ENCODE results near the gene FXYD4. TPM values are rescaled to one million over a fixed set of nuclear protein-coding genes. Genes with fewer than 3 reads are reported as not detected.
A peak's percentile ranks its signal among the peaks of the same experiment; 100 is the strongest.

FXYD4 gene
- not detected for total RNA-seq
- not detected for total RNA-seq (2013)

- Mint-ChIP-seq H3K27me3 (ENCODE audit: low read depth in 2 of 2) (no peaks in the 10 kb centered on the region), H3K4me3 (no peak within 1 kb of the TSS), H3K27ac (no peak within 1 kb of the TSS), H3K4me1 (peaks cover 0 to 15% of the 10 kb centered on the region in 2 donors), H3K36me3 (no peaks in the 10 kb centered on the region), H3K9me3 (no peaks in the 10 kb centered on the region)
- TF ChIP-seq CTCF (IDR thresholded peaks at IDR 0.05), result no peak
- H3K4me3 ChIP-seq (ENCODE audit: low read length), result no peak within 1 kb of the TSS
- no peaks in the 10 kb centered on the region for H3K36me3 ChIP-seq (ENCODE audit: control insufficient read depth, insufficient read depth, low read length)
- no peak within 1 kb of the TSS for H3K27ac ChIP-seq (ENCODE audit: low read length)
- no peaks in the 10 kb centered on the region for H3K9me3 ChIP-seq (ENCODE audit: control insufficient read depth, insufficient read depth, low read length)
- intact Hi-C loops (cut with micrococcal nuclease), result no loop called here
- WGBS (ENCODE audit: insufficient coverage), result 89% methylated on average over 13 of the region's 13 CpGs
- H3K27me3 ChIP-seq (ENCODE audit: control insufficient read depth, insufficient read depth, low read length), result no peaks in the 10 kb centered on the region
- no peak for ATAC-seq
- no peak for DNase-seq
- H3K4me1 ChIP-seq (ENCODE audit: control insufficient read depth, insufficient read depth, low read length), result peaks cover 8% of the 10 kb centered on the region
Measured at GRCh38 chr10:43371418-43371817, at the start of gene FXYD4. Gene FXYD4 (plus strand): TSS chr10:43371636. CDS start chr10:43373747, 2,111 bp downstream.

- H3K27me3 Mint-ChIP-seq (ENCODE audit: low read depth in 2 of 2), result peaks cover 26 to 32% of the 10 kb centered on the region in 2 donors
- Histone ChIP-seq H3K4me3 (ENCODE audit: low read length) (no peak overlapping the region), H3K9me3 (ENCODE audit: control insufficient read depth, insufficient read depth, low read length) (no peaks in the 10 kb centered on the region), H3K4me1 (ENCODE audit: control insufficient read depth, insufficient read depth, low read length) (peaks cover 12% of the 10 kb centered on the region), H3K36me3 (ENCODE audit: control insufficient read depth, insufficient read depth, low read length) (no peaks in the 10 kb centered on the region), H3K27me3 (ENCODE audit: control insufficient read depth, insufficient read depth, low read length) (no peaks in the 10 kb centered on the region), H3K27ac (ENCODE audit: low read length) (no peak overlapping the region)
- H3K4me3 Mint-ChIP-seq, result peak overlapping the region; percentile 45
- H3K36me3 Mint-ChIP-seq, result no peaks in the 10 kb centered on the region
- peaks cover 12 to 14% of the 10 kb centered on the region in 2 donors for H3K4me1 Mint-ChIP-seq
- WGBS (ENCODE audit: insufficient coverage), result 48% methylated on average over 14 of the region's 14 CpGs
- H3K9me3 Mint-ChIP-seq, result no peaks in the 10 kb centered on the region
- DNase-seq (no peak), ATAC-seq (peak in 1 of 3 donors; percentile 9)
- intact Hi-C loops (cut with micrococcal nuclease), result no loop called here
- no peak for TF ChIP-seq CTCF (IDR thresholded peaks at IDR 0.05)
- peak overlapping the region; percentile 31 to 70 for H3K27ac Mint-ChIP-seq
Measured at GRCh38 chr10:43322331-43322730, 49.1 kb upstream of the FXYD4 start.

GRCh38 chr10:43322769-43323168 lies 48.7 kb upstream of the FXYD4 start:
- no peaks in the 10 kb centered on the region for H3K9me3 Mint-ChIP-seq
- WGBS (ENCODE audit: insufficient coverage), result 5% methylated on average over 26 of the region's 26 CpGs
- peaks cover 12 to 14% of the 10 kb centered on the region in 2 donors for H3K4me1 Mint-ChIP-seq
- H3K36me3 ChIP-seq (ENCODE audit: control insufficient read depth, insufficient read depth, low read length), result no peaks in the 10 kb centered on the region
- H3K27ac Mint-ChIP-seq, result peak overlapping the region; percentile 31 to 70
- TF ChIP-seq CTCF (IDR thresholded peaks at IDR 0.05), result no peak
- ATAC-seq (peak; percentile 95 to 100 (median 99)), DNase-seq (peak; percentile 64 to 91)
- peaks cover 12% of the 10 kb centered on the region for H3K4me1 ChIP-seq (ENCODE audit: control insufficient read depth, insufficient read depth, low read length)
- H3K27me3 Mint-ChIP-seq (ENCODE audit: low read depth in 2 of 2), result peaks cover 26 to 36% of the 10 kb centered on the region in 2 donors
- H3K4me3 Mint-ChIP-seq, result peak overlapping the region; percentile 55
- H3K9me3 ChIP-seq (ENCODE audit: control insufficient read depth, insufficient read depth, low read length), result no peaks in the 10 kb centered on the region
- no peaks in the 10 kb centered on the region for H3K27me3 ChIP-seq (ENCODE audit: control insufficient read depth, insufficient read depth, low read length)
- intact Hi-C loops (cut with micrococcal nuclease), result no loop called here
- no peak overlapping the region for H3K4me3 ChIP-seq (ENCODE audit: low read length)
- no peak overlapping the region for H3K27ac ChIP-seq (ENCODE audit: low read length)
- no peaks in the 10 kb centered on the region for H3K36me3 Mint-ChIP-seq

- intact Hi-C loops (cut with micrococcal nuclease), result no loop called here
- WGBS (ENCODE audit: insufficient coverage), result 83% methylated on average over 11 of the region's 14 CpGs
- Mint-ChIP-seq H3K4me1 (peaks cover 12 to 14% of the 10 kb centered on the region in 2 donors), H3K4me3 (peak overlapping the region; percentile 55), H3K27ac (peak overlapping the region in 1 of 2 donors; percentile 70), H3K9me3 (no peaks in the 10 kb centered on the region), H3K36me3 (no peaks in the 10 kb centered on the region), H3K27me3 (ENCODE audit: low read depth in 2 of 2) (peaks cover 26 to 41% of the 10 kb centered on the region in 2 donors)
- Histone ChIP-seq H3K27ac (ENCODE audit: low read length) (no peak overlapping the region), H3K27me3 (ENCODE audit: control insufficient read depth, insufficient read depth, low read length) (no peaks in the 10 kb centered on the region), H3K4me3 (ENCODE audit: low read length) (no peak overlapping the region), H3K36me3 (ENCODE audit: control insufficient read depth, insufficient read depth, low read length) (no peaks in the 10 kb centered on the region), H3K4me1 (ENCODE audit: control insufficient read depth, insufficient read depth, low read length) (peaks cover 12% of the 10 kb centered on the region), H3K9me3 (ENCODE audit: control insufficient read depth, insufficient read depth, low read length) (no peaks in the 10 kb centered on the region)
- TF ChIP-seq CTCF (IDR thresholded peaks at IDR 0.05), result no peak
- DNase-seq, result no peak
- ATAC-seq, result no peak
Measured at GRCh38 chr10:43323245-43323644, 48.2 kb upstream of the FXYD4 start.

Measured in natural killer cell (primary cell).